GM21825 (cell line): ENCODE results near the gene SNX8.

Experiments used
- ATAC-seq: cut with Tn5 transposase; IDR thresholded peaks from one replicate; pipeline ENCODE4 v1.9.1; 2021; ENCODE audit warnings: mild to moderate bottlenecking, moderate library complexity; ENCODE audit not compliant: unreplicated experiment

SNX8 gene

DNA sequence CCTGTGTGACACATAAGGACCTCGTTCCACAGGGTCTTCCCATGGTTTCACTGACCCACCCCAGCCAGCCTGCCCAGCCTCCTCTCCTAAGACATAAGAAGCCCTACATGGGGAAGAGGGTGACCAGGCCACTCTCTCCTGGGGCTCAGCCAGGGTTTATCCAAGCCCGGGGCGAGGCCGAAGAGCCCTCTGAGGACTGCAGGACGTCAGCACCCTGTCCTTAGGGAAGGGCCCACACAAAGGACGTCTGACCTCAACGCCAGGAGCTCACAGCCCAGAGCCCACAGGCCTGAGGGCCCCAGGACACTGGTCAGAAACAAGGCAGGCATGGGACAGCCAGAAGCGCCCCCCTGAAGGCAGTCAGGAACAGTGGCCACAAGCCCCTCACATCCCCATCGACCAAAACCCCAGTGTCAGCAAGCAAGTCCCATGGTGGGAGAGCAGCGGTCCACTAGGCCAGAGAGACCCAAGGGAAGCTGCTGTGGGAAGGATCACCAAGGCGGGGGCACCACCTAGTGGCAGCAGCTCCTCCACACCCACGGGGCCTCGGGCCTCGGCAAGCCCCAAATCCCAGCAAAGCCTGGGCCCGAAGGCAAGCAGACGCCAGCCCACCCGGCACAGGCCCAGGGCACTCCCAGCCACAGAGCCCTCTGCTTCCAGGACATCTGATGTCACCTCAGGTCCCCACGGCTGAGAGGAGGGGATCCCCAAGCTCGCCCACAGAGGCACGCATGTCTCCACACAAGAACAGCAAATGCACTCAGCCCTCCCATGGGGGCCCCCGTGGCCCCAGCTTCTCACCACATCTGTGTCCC, 104.9 kb downstream of the SNX8 start:
- ATAC-seq: peak; percentile 64

DNA sequence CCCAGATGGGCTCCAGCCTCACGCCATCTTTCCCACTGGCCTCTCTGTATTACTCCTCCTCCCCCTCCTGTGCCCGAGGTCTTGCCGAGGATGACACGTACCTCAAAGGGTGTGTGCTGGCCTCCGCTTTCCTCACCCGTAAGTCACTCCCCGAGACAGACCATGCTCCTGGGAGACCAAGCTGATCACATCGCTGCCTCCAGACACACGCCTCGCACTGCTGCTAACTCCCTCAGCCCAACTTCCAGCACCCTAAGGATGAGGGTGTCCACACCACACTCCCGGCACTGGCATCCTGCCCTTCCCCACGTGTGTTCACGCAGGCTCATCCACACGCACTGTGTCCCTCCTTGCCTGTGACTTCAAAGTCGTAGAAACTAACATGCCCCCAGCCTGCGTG, 105.5 kb downstream of the SNX8 start:
- no peak for ATAC-seq

DNA sequence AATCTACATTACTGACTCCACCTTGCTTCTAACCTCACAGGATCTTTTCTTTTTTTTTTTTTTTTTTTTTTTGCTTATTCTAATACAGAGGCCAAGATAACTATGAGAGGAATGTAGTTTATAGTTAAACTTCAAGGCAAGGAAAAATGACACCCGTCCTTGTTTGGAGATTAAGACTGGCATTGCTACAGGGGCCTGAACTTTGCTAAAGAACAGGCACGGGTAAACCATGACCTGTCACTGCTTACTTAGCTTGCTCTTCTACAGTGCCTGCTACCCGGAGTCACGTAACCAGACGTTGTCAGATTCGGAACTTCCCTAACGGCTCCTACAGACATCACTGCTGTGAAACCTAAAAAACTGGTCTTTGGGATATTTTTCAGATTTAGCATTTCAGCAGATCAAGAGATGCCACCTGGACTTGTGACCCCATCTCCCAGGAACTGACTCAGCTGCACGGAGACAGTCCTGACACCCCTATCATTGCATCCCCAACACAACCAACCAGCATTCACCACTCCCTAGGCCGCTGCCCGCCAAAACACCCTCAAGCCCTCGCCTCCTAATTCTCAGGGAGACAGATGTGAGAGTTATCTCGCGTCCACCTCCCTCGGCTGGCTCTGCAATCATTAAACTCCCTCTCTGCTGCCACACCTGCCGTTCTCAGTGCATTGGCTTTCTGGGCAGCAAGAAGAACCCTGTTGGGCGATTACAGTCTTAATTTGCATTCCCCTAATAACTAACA, 109.0 kb downstream of the SNX8 start:
- no peak for ATAC-seq

DNA sequence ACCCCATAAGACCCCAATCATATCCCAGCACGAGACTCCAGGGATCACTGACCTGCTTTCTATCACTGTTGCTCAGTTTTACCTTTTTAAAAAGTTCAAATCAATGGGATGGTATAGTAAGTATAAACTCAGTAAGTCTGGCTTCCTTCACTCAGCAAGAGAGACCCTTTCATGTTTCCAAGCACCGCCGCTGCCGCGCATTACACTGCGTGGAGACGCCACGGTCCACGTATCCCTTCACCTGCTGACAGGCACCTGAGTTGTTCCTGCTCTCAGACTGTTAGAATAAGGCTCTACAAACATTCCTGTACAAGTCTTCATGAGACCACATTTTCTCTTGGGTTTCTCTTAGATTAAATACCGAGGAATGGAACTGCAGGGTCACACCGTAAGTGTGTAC, 109.8 kb downstream of the SNX8 start:
- ATAC-seq: no peak

DNA sequence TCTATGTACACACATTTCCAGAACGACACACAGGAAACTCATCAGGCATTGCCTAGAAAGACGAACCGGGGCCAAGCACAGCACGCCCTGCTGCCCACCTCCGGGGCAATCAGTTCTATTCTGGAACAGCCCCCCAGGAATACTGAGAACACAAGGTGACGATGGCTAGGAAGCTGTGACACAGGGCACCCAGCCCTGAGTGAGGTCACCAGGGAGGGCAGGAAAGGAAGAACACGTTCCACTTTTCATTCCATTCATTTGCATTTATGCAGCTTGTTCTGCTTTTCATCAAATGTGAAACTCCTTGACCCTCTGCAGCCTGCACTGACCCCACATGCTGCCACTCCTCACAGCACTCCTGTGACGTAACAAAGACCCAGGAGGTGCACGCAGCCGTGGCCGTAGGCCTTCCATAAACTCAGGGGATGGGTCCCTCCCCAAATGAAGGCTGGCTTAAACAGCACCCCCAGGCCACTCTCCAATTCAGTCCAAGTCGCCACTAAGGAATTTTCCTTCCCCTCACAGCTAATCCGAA, 110.4 kb downstream of the SNX8 start:
- no peak for ATAC-seq

DNA sequence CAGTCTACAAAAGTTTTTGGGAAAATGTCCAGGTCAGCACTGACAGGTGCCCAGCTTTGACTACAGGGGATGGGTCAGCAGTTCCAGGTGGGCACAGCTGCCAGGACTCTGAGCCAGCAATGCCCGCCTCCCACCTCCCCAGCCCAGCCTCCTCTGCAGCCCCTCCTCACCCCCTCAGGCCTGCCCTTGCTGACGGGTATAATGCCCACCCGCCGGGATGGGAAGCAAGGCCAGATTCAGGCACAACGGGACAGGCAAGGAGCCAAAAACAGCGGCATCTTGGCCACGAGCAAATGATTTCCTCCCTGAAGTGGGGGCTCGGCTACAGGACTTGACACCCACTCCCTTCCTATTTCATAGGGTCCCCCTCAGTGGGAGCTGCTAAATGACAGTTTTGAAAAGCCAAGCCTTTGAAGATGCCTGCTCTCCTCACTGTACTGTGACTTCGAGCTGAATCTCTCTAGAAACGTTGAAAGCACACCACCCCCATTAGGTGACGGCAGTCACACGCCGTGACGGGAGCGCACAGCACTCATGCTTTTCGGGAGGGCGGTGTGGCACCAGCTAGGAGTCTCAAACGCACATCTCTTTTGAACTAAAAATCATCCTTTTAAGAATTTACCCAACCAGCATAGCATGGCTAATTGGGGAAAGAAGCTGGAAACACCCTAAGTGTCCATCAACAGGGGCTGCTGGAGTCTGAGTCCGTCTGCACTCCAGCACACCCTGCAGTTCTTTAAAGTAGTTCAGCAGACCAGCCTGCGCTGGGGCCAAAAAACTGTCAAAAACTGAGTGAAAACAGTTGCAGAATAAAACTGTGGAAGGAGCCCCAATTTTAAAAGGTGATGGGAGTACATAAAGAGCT, 111.1 kb downstream of the SNX8 start:
- ATAC-seq: no peak

DNA sequence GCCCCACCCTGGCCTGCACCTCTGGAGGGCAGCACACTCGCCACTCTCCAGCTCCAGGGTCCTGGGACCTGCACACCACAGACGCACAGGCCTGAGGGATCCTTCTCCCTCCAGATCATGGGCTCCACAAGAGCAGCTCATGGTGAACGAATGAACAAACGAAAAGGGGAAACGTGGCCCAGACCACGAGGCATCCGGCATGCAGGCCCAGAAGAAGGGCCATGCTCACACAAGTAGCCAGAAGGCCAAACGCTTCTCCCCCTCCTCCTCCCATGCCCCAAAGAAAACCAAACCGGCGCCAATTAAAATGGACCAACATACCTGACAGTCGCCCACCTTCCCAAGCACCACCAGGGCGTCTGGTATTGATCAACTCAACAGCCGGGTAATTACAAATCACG, 111.9 kb downstream of the SNX8 start:
- no peak for ATAC-seq
